Rectal smooth muscle tissue (tissue), 1 donor: ENCODE results near the gene PDZRN4.
"Not testable (repeated sequence)": the region's sequence is repeated elsewhere in the genome, so short reads cannot be mapped to it uniquely, and the experiment has no call there.

Experiments
- H3K27ac ChIP-seq: one replicate; pipeline ENCODE4 v1.7.0; 2013; ENCODE audit warnings: low read depth, low read length, inconsistent platforms
- H3K27me3 ChIP-seq: one replicate; pipeline ENCODE4 v1.7.0; 2013; ENCODE audit warnings: low read length; ENCODE audit not compliant: control insufficient read depth, insufficient read depth
- H3K36me3 ChIP-seq: one replicate; pipeline ENCODE4 v1.7.0; 2013; ENCODE audit warnings: low read length; ENCODE audit not compliant: control insufficient read depth, insufficient read depth
- H3K4me1 ChIP-seq: one replicate; pipeline ENCODE4 v1.7.0; 2013; ENCODE audit warnings: low read length; ENCODE audit not compliant: control insufficient read depth, insufficient read depth
- H3K4me3 ChIP-seq: one replicate; pipeline ENCODE4 v1.7.0; 2013; ENCODE audit warnings: low read length
- H3K9ac ChIP-seq: one replicate; pipeline ENCODE4 v1.7.0; 2013; ENCODE audit warnings: low read length

Gene PDZRN4

GRCh38 chr12:41189395-41190251 lies 1.5 kb downstream of the PDZRN4 start:
- Histone ChIP-seq H3K9ac (peak overlapping the region; percentile 73), H3K36me3 (no peaks in the 10 kb centered on the region), H3K27me3 (peaks cover 2% of the 10 kb centered on the region), H3K4me1 (peaks cover 13% of the 10 kb centered on the region), H3K27ac (peak overlapping the region; percentile 91), H3K4me3 (peak overlapping the region; percentile 74)

GRCh38 chr12:41190338-41190737 lies 2.2 kb downstream of the PDZRN4 start:
- Histone ChIP-seq H3K4me1 (peaks cover 13% of the 10 kb centered on the region), H3K27ac (peak overlapping the region; percentile 91), H3K9ac (no peak overlapping the region), H3K27me3 (peaks cover 2% of the 10 kb centered on the region), H3K36me3 (no peaks in the 10 kb centered on the region), H3K4me3 (peak overlapping the region; percentile 74)

- H3K27ac ChIP-seq, H3K27me3 ChIP-seq: not testable (repeated sequence)
- peaks cover 13% of the 10 kb centered on the region for H3K4me1 ChIP-seq
These were observed 3.4 kb downstream of the PDZRN4 start for GRCh38 chr12:41191549-41191948.

GRCh38 chr12:41193311-41193710 lies 5.2 kb downstream of the PDZRN4 start:
- no peak overlapping the region for H3K9ac ChIP-seq
- H3K4me1 ChIP-seq, result peaks cover 13% of the 10 kb centered on the region
- H3K4me3 ChIP-seq, result no peak overlapping the region
- H3K27ac ChIP-seq, result peak overlapping the region; percentile 46
- H3K27me3 ChIP-seq, result peaks cover 2% of the 10 kb centered on the region
- H3K36me3 ChIP-seq, result no peaks in the 10 kb centered on the region

More at GRCh38 chr12:41191549-41191948, 3.4 kb downstream of the PDZRN4 start:
- H3K4me3 ChIP-seq, H3K9ac ChIP-seq, H3K36me3 ChIP-seq: not testable (repeated sequence)

- Histone ChIP-seq H3K27ac (no peak overlapping the region), H3K27me3 (no peaks in the 10 kb centered on the region), H3K9ac (no peak overlapping the region), H3K4me3 (no peak overlapping the region), H3K36me3 (no peaks in the 10 kb centered on the region), H3K4me1 (peaks cover 16% of the 10 kb centered on the region)
These were observed 13.9 kb downstream of the PDZRN4 start for GRCh38 chr12:41202051-41202450.

GRCh38 chr12:41205070-41205709 lies 17.1 kb downstream of the PDZRN4 start:
- Histone ChIP-seq H3K4me3 (peak overlapping the region; percentile 45), H3K4me1 (peaks cover 16% of the 10 kb centered on the region), H3K27me3 (no peaks in the 10 kb centered on the region), H3K9ac (no peak overlapping the region), H3K27ac (peak overlapping the region; percentile 76), H3K36me3 (no peaks in the 10 kb centered on the region)

- Histone ChIP-seq H3K36me3 (no peaks in the 10 kb centered on the region), H3K4me1 (peaks cover 16% of the 10 kb centered on the region), H3K27ac (peak overlapping the region; percentile 76), H3K27me3 (no peaks in the 10 kb centered on the region), H3K4me3 (no peak overlapping the region), H3K9ac (no peak overlapping the region)
These were observed 18.2 kb downstream of the PDZRN4 start for GRCh38 chr12:41206298-41206697.

GRCh38 chr12:41211448-41211847 lies 23.3 kb downstream of the PDZRN4 start:
- Histone ChIP-seq H3K27ac (no peak overlapping the region), H3K4me1 (peaks cover 7% of the 10 kb centered on the region), H3K36me3 (no peaks in the 10 kb centered on the region), H3K9ac (no peak overlapping the region), H3K27me3 (no peaks in the 10 kb centered on the region), H3K4me3 (no peak overlapping the region)

- Histone ChIP-seq H3K27ac (peak overlapping the region; percentile 15), H3K4me3 (no peak overlapping the region), H3K27me3 (no peaks in the 10 kb centered on the region), H3K9ac (no peak overlapping the region), H3K36me3 (no peaks in the 10 kb centered on the region), H3K4me1 (peaks cover 14% of the 10 kb centered on the region)
These were observed 24.5 kb downstream of the PDZRN4 start for GRCh38 chr12:41212625-41213024.

- Histone ChIP-seq H3K27ac (peak overlapping the region; percentile 80), H3K9ac (no peak overlapping the region), H3K4me3 (no peak overlapping the region), H3K27me3 (no peaks in the 10 kb centered on the region), H3K4me1 (peaks cover 17% of the 10 kb centered on the region), H3K36me3 (no peaks in the 10 kb centered on the region)
These were observed 25.0 kb downstream of the PDZRN4 start for GRCh38 chr12:41213107-41213506.

- peak overlapping the region; percentile 25 for H3K4me3 ChIP-seq
These were observed 25.5 kb downstream of the PDZRN4 start for GRCh38 chr12:41213648-41214047.

GRCh38 chr12:41217727-41218126 lies 29.6 kb downstream of the PDZRN4 start:
- Histone ChIP-seq H3K4me1 (peaks cover 17% of the 10 kb centered on the region), H3K4me3 (no peak overlapping the region), H3K27ac (peak overlapping the region; percentile 67), H3K36me3 (no peaks in the 10 kb centered on the region), H3K9ac (no peak overlapping the region), H3K27me3 (no peaks in the 10 kb centered on the region)

More at GRCh38 chr12:41213648-41214047, 25.5 kb downstream of the PDZRN4 start:
- H3K27me3 ChIP-seq, result no peaks in the 10 kb centered on the region
- H3K4me1 ChIP-seq, result peaks cover 17% of the 10 kb centered on the region
- peak overlapping the region; percentile 80 for H3K27ac ChIP-seq
- no peaks in the 10 kb centered on the region for H3K36me3 ChIP-seq
- no peak overlapping the region for H3K9ac ChIP-seq
